ENCODE results near the gene KCTD12. TPM values are rescaled to one million over a fixed set of nuclear protein-coding genes. Genes with fewer than 3 reads are reported as not detected.
A peak's percentile ranks its signal among the peaks of the same experiment; 100 is the strongest.

Gene KCTD12
- total and polyA plus RNA-seq, 2 donors (not counting 3 experiments of a cell fraction or from before 2014, with no cell fraction given), result 95.9 to 116 TPM

- intact Hi-C loops (cut with micrococcal nuclease) (loop anchor here (1.0 to 5.0 kb wide), 6 partner anchors 32 to 1008 kb away; partner anchors contain the start of gene CLN5), dilution Hi-C loops (cut with MboI; ENCODE audit: extremely low pct_ligation_motif_present, low sequenced_read_pairs) (no loop called here)
- DNase-seq (ENCODE audit: low read depth, low spot score) (no peak), FAIRE-seq (no peak)
- Histone ChIP-seq H3K27ac (ENCODE audit: insufficient read depth, low read depth, low read length) (peak overlapping the region; percentile 84), H3K27me3 (ENCODE audit: control insufficient read depth in 2 of 2, insufficient read depth in 2 of 2, low read length in 2 of 2) (no peaks in the 10 kb centered on the region), H3K4me2 (ENCODE audit: insufficient read depth, low read length) (peak overlapping the region; percentile 97), H2AFZ (ENCODE audit: low read depth, low read length) (no peak overlapping the region), H4K20me1 (replicated peaks; ENCODE audit: control insufficient read depth, extremely low read depth, insufficient read depth, low read length) (no peaks in the 10 kb centered on the region), H3K9me3 (replicated peaks; ENCODE audit: control insufficient read depth, insufficient read depth, low read length) (no peaks in the 10 kb centered on the region), H3K9me1 (replicated peaks; ENCODE audit: control insufficient read depth, extremely low read depth, insufficient read depth, low read length) (no peaks in the 10 kb centered on the region), H3K4me1 (ENCODE audit: control insufficient read depth, extremely low read depth, insufficient read depth, low read length) (peaks cover 37% of the 10 kb centered on the region), H3K79me2 (ENCODE audit: control insufficient read depth, insufficient read depth, low read length) (peaks cover 43% of the 10 kb centered on the region), H3K9ac (replicated peaks; ENCODE audit: extremely low read depth, insufficient read depth, low read length) (peak overlapping the region; percentile 90), H3K4me3 (replicated peaks in 1 of 3; ENCODE audit: insufficient read depth in 1 of 3, low read depth in 1 of 3, low read length in 3 of 3) (peak overlapping the region; percentile 91 to 98 (median 95)), H3K36me3 (ENCODE audit: control insufficient read depth in 2 of 2, extremely low read depth in 1 of 2, insufficient read depth in 2 of 2, low read length in 2 of 2) (no peaks in the 10 kb centered on the region)
- no TSS peak for BruUV-seq (replicated peaks)
- ChIA-PET POLR2A (interaction anchor here (1.1 to 2.6 kb wide), 5 partner anchors 60 to 373 kb away, joined by 3 to 11 read pairs (median 5); no protein-coding TSS in a partner anchor), CTCF (interaction anchor here (0.6 to 6.3 kb wide), 40 partner anchors 10 to 1123 kb away, joined by 3 to 156 read pairs (median 5); no protein-coding TSS in a partner anchor)
- TF ChIP-seq EZH2 (IDR thresholded peaks at IDR 0.05; ENCODE audit: borderline replicate concordance, low read depth, low read length, severe bottlenecking) (no peak), FOS (IDR thresholded peaks at IDR 0.05; ENCODE audit: borderline replicate concordance, insufficient read depth, low read length) (no peak), POLR2AphosphoS5 (IDR thresholded peaks at IDR 0.05; ENCODE audit: insufficient read depth, low read depth, low read length) (no peak), CTCF (IDR thresholded peaks at IDR 0.05; ENCODE audit: extremely low read depth in 1 of 2, insufficient read depth in 1 of 2, low read depth in 1 of 2, low read length in 2 of 2) (no peak), POLR2A (IDR thresholded peaks at IDR 0.05; ENCODE audit: low read depth, low read length) (no peak), JUN (IDR thresholded peaks at IDR 0.05; ENCODE audit: borderline replicate concordance, insufficient read depth, insufficient read length, low read depth) (no peak), MAX (IDR thresholded peaks at IDR 0.05; ENCODE audit: insufficient read depth, insufficient read length) (no peak), GATA2 (IDR thresholded peaks at IDR 0.05; ENCODE audit: insufficient read depth, insufficient read length, low read depth, low read length) (no peak), MYC (IDR thresholded peaks at IDR 0.05; ENCODE audit: low read depth, low read length) (no peak)
Measured at GRCh38 chr13:76884907-76885202, 1.4 kb downstream of the KCTD12 start.

Measured in endothelial cell of umbilical vein (primary cell).